HG03095 (cell line): Measurements from ENCODE around the gene ZKSCAN8.

Experiments used
- ATAC-seq: cut with Tn5 transposase; IDR thresholded peaks from one replicate; pipeline ENCODE4 v1.9.1; 2021; ENCODE audit warnings: moderate library complexity; ENCODE audit not compliant: unreplicated experiment

Gene ZKSCAN8

DNA sequence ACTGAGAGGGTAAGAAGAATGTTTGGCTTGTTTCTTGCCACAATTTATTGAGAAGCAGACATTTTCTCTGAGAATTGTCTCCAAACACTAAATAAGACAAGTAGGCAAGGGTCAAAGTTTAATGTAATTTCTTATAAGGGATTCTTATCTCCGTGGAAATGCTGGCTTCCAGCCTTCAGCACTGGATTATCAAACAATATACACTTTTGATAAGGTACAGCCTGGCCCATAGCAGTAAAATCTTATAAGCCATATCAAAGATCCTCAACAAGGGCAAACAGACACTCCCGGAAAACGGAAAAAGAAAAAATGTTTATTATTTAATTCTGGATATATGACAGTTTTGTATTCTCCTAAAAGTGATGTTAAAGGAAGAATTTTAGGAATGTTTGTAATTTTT, 64.8 kb downstream of the ZKSCAN8 start:
- ATAC-seq: no peak

DNA sequence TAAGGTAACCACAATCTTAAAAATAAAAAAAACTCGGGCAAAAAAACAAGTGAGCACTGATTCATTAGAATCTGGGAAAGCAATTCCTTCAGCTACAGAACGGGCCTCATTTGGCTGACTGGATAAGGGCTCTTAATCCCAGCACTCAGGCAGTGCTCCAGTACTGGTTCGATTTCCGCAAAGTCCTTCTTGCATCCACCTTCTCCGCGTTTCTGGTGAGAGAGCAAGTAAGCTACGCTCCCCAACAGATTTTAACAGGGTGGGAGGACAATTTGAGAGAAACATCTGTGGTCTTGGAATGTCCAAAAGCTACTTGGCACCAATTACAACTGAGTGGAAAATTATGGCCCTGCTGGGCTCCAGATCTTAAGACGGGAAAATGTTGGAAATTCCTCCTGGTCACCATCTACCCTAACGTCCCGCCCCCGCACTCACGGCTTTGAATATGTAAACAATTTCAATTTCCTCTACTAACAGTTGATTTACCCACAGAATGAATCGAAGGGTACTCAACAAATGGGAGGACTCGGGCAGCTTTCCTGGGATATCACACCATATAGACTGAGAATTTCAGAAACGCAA, 65.3 kb downstream of the ZKSCAN8 start:
- ATAC-seq: no peak

DNA sequence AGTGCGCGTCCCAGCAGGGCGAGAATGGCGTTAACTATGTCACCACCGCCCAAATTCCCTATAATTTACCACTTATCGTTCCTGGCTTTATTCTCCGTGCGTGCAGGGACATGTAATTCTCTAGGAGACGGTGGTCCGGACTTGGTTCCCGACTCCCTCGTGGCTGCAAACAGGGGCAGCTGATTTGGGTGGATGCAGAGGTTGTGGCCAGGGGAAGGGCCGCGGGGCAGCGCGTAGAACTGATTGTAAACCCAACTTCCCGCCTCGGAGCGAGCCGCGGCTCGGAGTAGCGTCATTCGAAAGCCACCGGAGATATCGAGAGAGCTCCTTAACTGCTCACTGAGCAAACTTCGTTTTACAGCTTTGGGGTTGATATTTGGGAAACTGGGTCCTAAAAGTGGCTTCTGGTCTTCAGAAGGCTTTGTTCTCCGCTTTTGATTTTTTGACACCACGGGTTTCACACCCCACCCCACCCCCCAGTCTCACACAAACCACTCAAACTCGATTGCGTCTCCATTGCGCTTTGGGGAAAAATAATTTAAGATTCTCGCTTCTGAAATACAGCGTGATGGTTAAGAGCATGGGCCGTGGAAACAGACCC, 65.9 kb downstream of the ZKSCAN8 start:
- no peak for ATAC-seq

DNA sequence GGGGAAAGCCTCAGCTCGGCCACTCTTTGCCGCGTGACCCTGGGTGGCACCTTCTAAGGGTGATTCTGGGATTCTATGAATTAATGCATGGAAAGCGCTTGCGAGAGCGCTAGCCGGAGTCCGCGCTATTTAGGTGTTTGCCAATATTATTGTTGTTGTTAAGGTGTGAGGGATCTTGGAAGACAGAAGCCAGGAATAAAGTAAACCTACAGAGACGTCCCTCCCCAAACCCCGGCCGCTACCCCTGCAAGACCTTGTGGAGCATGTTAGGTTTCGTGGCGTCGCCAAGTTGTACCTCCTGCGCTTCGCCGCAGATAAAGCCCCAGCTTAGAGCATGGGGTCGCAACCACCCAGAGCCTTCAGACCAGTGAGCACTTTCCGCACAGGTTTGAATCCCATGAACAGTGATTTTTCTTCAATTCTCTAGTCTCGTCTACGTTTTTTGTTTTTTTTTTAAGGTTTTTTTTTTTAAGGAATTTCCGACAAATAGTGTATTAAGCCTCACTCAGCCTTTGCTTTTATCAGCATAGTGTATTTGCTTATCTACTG, 66.5 kb downstream of the ZKSCAN8 start:
- no peak for ATAC-seq
